Measurements from ENCODE around the gene CA12. TPM values are rescaled to one million over a fixed set of nuclear protein-coding genes. Genes with fewer than 3 reads are reported as not detected.
A peak's percentile ranks its signal among the peaks of the same experiment; 100 is the strongest.
"Not testable (repeated sequence)": the region's sequence is repeated elsewhere in the genome, so short reads cannot be mapped to it uniquely, and the experiment has no call there.

CA12 gene
- total and polyA plus RNA-seq, 2 of the 8 experiments (the other 6 are each of a cell fraction or from before 2014, with no cell fraction given) = 4.7 to 4.9 TPM

DNA sequence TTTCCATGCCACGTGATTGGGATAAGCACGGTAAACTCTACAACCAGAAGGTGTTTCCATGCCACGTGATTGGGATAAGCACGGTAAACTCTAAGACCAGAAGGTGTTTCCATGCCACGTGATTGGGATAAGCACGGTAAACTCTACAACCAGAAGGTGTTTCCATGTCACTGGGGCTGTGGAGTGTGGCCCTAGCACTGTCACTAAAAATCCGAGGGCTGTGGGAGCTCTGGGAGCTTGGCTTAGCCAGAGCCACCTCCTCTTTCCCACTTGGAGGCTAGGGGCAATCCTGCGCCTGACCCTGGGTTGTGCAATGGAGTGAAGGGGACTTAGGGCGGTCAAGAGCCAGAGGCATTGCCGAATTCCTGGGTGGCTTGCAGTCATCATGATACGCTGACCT lies 60.7 kb downstream of the CA12 start:
- H3K36me3 ChIP-seq (ENCODE audit: control insufficient read depth in 2 of 4, insufficient read depth in 4 of 4, low read length in 3 of 4); H3K14ac ChIP-seq (ENCODE audit: insufficient read length); H3K27me3 ChIP-seq (replicated peaks in 1 of 4; ENCODE audit: control insufficient read depth in 3 of 4, extremely low read depth in 1 of 4, insufficient read depth in 3 of 4, low read length in 3 of 4); POLR2A ChIA-PET (ENCODE audit: partially characterized antibody); DNase-seq (ENCODE audit: low read depth in 1 of 2, low spot score in 2 of 2); H4K91ac ChIP-seq (replicated peaks; ENCODE audit: insufficient read length, low read length); H3K27ac ChIP-seq (ENCODE audit: low read depth, low read length); FAIRE-seq; H3K4me1 ChIP-seq (replicated peaks in 1 of 4; ENCODE audit: control insufficient read depth in 3 of 4, insufficient read depth in 4 of 4, low read length in 3 of 4); H2AK5ac ChIP-seq (ENCODE audit: low read depth, low read length); H3K18ac ChIP-seq (ENCODE audit: extremely low read depth, low read length); H3K4me3 ChIP-seq (ENCODE audit: extremely low read depth in 1 of 4, insufficient read depth in 2 of 4, low read depth in 3 of 4, low read length in 4 of 4); H2BK12ac ChIP-seq (ENCODE audit: low read depth, low read length); H2BK20ac ChIP-seq (ENCODE audit: low read length); H3K9me3 ChIP-seq (ENCODE audit: insufficient read depth in 2 of 2, low read depth in 1 of 2, low read length in 1 of 2); H3K23ac ChIP-seq (ENCODE audit: insufficient read length); H4K5ac ChIP-seq (ENCODE audit: insufficient read length, low read depth, low read length); H3K79me2 ChIP-seq (ENCODE audit: control insufficient read depth in 1 of 2, insufficient read depth in 2 of 2, low read length in 2 of 2); H3K23me2 ChIP-seq (ENCODE audit: low read depth, low read length); H2BK120ac ChIP-seq (replicated peaks; ENCODE audit: low read depth, low read length); H2BK5ac ChIP-seq (ENCODE audit: low read depth, low read length); H3K56ac ChIP-seq (replicated peaks; ENCODE audit: insufficient read length, low read depth, low read length); H3K4ac ChIP-seq (replicated peaks; ENCODE audit: insufficient read length, low read depth, low read length); H2AFZ ChIP-seq (ENCODE audit: low read length); H3K9ac ChIP-seq (replicated peaks in 1 of 4; ENCODE audit: extremely low read depth in 1 of 4, low read depth in 3 of 4, low read length in 3 of 4); H4K20me1 ChIP-seq (replicated peaks in 1 of 2; ENCODE audit: control insufficient read depth in 1 of 2, insufficient read depth in 2 of 2, low read length in 2 of 2); H3K79me1 ChIP-seq (ENCODE audit: low read depth, low read length); H3K4me2 ChIP-seq (ENCODE audit: insufficient read depth in 1 of 2, low read depth in 2 of 2, low read length in 2 of 2); H4K8ac ChIP-seq (ENCODE audit: extremely low read depth, insufficient read depth, low read length): not testable (repeated sequence)
- H2BK15ac ChIP-seq (ENCODE audit: low read length) = peak overlapping the region; percentile 33; the same call in 1 of the 2 replicates
- CTCF ChIA-PET (ENCODE audit: partially characterized antibody) = interaction anchor here (0.6 to 0.9 kb wide), 2 partner anchors 13 to 221 kb away, joined by 3 read pairs; no protein-coding TSS in a partner anchor
- WGBS, 2 experiments (ENCODE audit: extremely low coverage in 1 of 2, insufficient coverage in 1 of 2, insufficient read length in 1 of 2, insufficient replicate concordance in 2 of 2, low coverage in 1 of 2, low lambda C conversion rate in 2 of 2, missing lambda C conversion rate in 1 of 2) = 89% methylated on average over 7 of the region's 11 CpGs; no CpG with 5 or more reads in 1 of the 2 experiments

DNA sequence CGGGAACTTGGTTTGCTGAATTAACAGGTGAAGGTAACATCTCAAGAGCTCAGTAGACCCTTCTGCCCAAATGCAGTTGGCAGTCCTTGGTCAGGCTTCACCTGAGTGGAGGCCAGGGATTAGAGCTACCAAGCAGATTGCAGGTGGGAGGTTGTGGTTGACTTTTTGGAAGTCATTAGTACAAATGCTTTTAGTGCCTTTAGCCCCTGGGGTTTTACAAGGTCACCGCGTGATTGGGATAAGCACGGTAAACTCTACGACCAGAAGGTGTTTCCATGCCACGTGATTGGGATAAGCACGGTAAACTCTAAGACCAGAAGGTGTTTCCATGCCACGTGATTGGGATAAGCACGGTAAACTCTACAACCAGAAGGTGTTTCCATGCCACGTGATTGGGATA lies 61.2 kb downstream of the CA12 start:
- H3K36me3 ChIP-seq (ENCODE audit: control insufficient read depth in 2 of 4, insufficient read depth in 4 of 4, low read length in 3 of 4); H4K20me1 ChIP-seq (replicated peaks in 1 of 2; ENCODE audit: control insufficient read depth in 1 of 2, insufficient read depth in 2 of 2, low read length in 2 of 2); H3K4ac ChIP-seq (replicated peaks; ENCODE audit: insufficient read length, low read depth, low read length); H3K79me1 ChIP-seq (ENCODE audit: low read depth, low read length); H2BK20ac ChIP-seq (ENCODE audit: low read length); H3K18ac ChIP-seq (ENCODE audit: extremely low read depth, low read length); POLR2A ChIA-PET (ENCODE audit: partially characterized antibody); H3K79me2 ChIP-seq (ENCODE audit: control insufficient read depth in 1 of 2, insufficient read depth in 2 of 2, low read length in 2 of 2); H4K91ac ChIP-seq (replicated peaks; ENCODE audit: insufficient read length, low read length); H4K8ac ChIP-seq (ENCODE audit: extremely low read depth, insufficient read depth, low read length); H3K23me2 ChIP-seq (ENCODE audit: low read depth, low read length); H3K4me3 ChIP-seq (ENCODE audit: extremely low read depth in 1 of 4, insufficient read depth in 2 of 4, low read depth in 3 of 4, low read length in 4 of 4); H3K9me3 ChIP-seq (ENCODE audit: insufficient read depth in 2 of 2, low read depth in 1 of 2, low read length in 1 of 2); H2BK12ac ChIP-seq (ENCODE audit: low read depth, low read length); H3K4me2 ChIP-seq (ENCODE audit: insufficient read depth in 1 of 2, low read depth in 2 of 2, low read length in 2 of 2); H3K23ac ChIP-seq (ENCODE audit: insufficient read length); H3K27me3 ChIP-seq (replicated peaks in 1 of 4; ENCODE audit: control insufficient read depth in 3 of 4, extremely low read depth in 1 of 4, insufficient read depth in 3 of 4, low read length in 3 of 4); FAIRE-seq; H3K27ac ChIP-seq (ENCODE audit: low read depth, low read length); H2BK15ac ChIP-seq (ENCODE audit: low read length); DNase-seq (ENCODE audit: low read depth in 1 of 2, low spot score in 2 of 2); H3K9ac ChIP-seq (replicated peaks in 1 of 4; ENCODE audit: extremely low read depth in 1 of 4, low read depth in 3 of 4, low read length in 3 of 4); H2BK5ac ChIP-seq (ENCODE audit: low read depth, low read length); H2AFZ ChIP-seq (ENCODE audit: low read length); H3K56ac ChIP-seq (replicated peaks; ENCODE audit: insufficient read length, low read depth, low read length); H2AK5ac ChIP-seq (ENCODE audit: low read depth, low read length); H3K14ac ChIP-seq (ENCODE audit: insufficient read length); H4K5ac ChIP-seq (ENCODE audit: insufficient read length, low read depth, low read length); H2BK120ac ChIP-seq (replicated peaks; ENCODE audit: low read depth, low read length): not testable (repeated sequence)
- CTCF ChIA-PET (ENCODE audit: partially characterized antibody) = interaction anchor here (0.6 to 0.9 kb wide), 2 partner anchors 12 to 221 kb away, joined by 3 read pairs; no protein-coding TSS in a partner anchor
- WGBS, 2 experiments (ENCODE audit: extremely low coverage in 1 of 2, insufficient coverage in 1 of 2, insufficient read length in 1 of 2, insufficient replicate concordance in 2 of 2, low coverage in 1 of 2, low lambda C conversion rate in 2 of 2, missing lambda C conversion rate in 1 of 2) = 91% methylated on average over 8 of the region's 10 CpGs; no CpG with 5 or more reads in 1 of the 2 experiments
- H3K4me1 ChIP-seq (replicated peaks in 1 of 4; ENCODE audit: control insufficient read depth in 3 of 4, insufficient read depth in 4 of 4, low read length in 3 of 4) = peaks cover 0 to 12% (median 4%) of the 10 kb centered on the region in 4 experiments
